Measurements from ENCODE around the gene ZFPM1.
"Not testable (repeated sequence)": the region's sequence is repeated elsewhere in the genome, so short reads cannot be mapped to it uniquely, and the experiment has no call there.

Gene ZFPM1

GRCh38 chr16:88515925-88516594 is 63.0 kb downstream of the ZFPM1 start:
- no peak for DNase-seq

- no peak for DNase-seq
These were observed 63.6 kb downstream of the ZFPM1 start for GRCh38 chr16:88516601-88517061.

- not testable (repeated sequence) for DNase-seq
These were observed 64.2 kb downstream of the ZFPM1 start for GRCh38 chr16:88517208-88517774.

- not testable (repeated sequence) for DNase-seq
These were observed 65.5 kb downstream of the ZFPM1 start for GRCh38 chr16:88518411-88519111.

- no peak for DNase-seq
These were observed 66.2 kb downstream of the ZFPM1 start for GRCh38 chr16:88519240-88519639.

- no peak for DNase-seq
These were observed 67.0 kb downstream of the ZFPM1 start for GRCh38 chr16:88519938-88520653.

GRCh38 chr16:88521674-88522073 is 68.6 kb downstream of the ZFPM1 start:
- no peak for DNase-seq

- DNase-seq: no peak
These were observed 69.3 kb downstream of the ZFPM1 start for GRCh38 chr16:88522276-88522949.

GRCh38 chr16:88523309-88524161 is 70.5 kb downstream of the ZFPM1 start:
- DNase-seq: no peak

- no peak for DNase-seq
These were observed 71.3 kb downstream of the ZFPM1 start for GRCh38 chr16:88524274-88524972.

- DNase-seq: no peak
These were observed 72.0 kb downstream of the ZFPM1 start for GRCh38 chr16:88524973-88525662.

GRCh38 chr16:88525663-88525990 is 72.5 kb downstream of the ZFPM1 start:
- no peak for DNase-seq

- DNase-seq: no peak
These were observed 73.2 kb downstream of the ZFPM1 start for GRCh38 chr16:88526008-88526905.

- DNase-seq: no peak
These were observed 73.8 kb downstream of the ZFPM1 start for GRCh38 chr16:88526906-88527185.

GRCh38 chr16:88527186-88527936 is 74.3 kb downstream of the ZFPM1 start:
- peak; percentile 54 to 83 (median 70) for DNase-seq

- no peak for DNase-seq
These were observed 75.1 kb downstream of the ZFPM1 start for GRCh38 chr16:88527937-88528743.

- DNase-seq: no peak
These were observed 75.8 kb downstream of the ZFPM1 start for GRCh38 chr16:88528902-88529318.

- no peak for DNase-seq
These were observed 76.5 kb downstream of the ZFPM1 start for GRCh38 chr16:88529596-88529995.
